H1 (cell line): Measurements from ENCODE around the gene PSME4. TPM values are rescaled to one million over a fixed set of nuclear protein-coding genes. Genes with fewer than 3 reads are reported as not detected.

Experiments
- RFX5 ChIP-seq: IDR thresholded peaks from 2 replicates; pipeline ENCODE4 v1.6.1; 2011; ENCODE audit warnings: low read depth, low read length, improper control_type of control experiment, borderline replicate concordance
- polyA plus RNA-seq, 7 experiments: library from polyadenylated mRNA; depleted of rRNA in 3 of 7; stranded (reverse) in 5 of 7; unstranded in 2 of 7; fragments of >200 nt in 5 of 7; fragments of 200-250 nt in 2 of 7; gene quantifications; 1 replicate in 5 of 7; 2 replicates in 1 of 7; 4 replicates in 1 of 7; pipeline versions ENCODE4 v1.2.1 to v1.2.3, GENCODE V29; 2011 to 2013; ENCODE audit warnings: missing spikeins in 2 of 7, mixed read lengths in 2 of 7
- total RNA-seq: library from RNA; stranded (reverse); fragmentation: NEBNext Ultra II Directional; extraction: Animal tissue kit (Norgen Biotek cat#: 25700); gene quantifications from 2 replicates; pipeline ENCODE4 v1.2.1, GENCODE V29; 2021
- TF ChIP-seq, protein P1 (sequence below), 3 experiments: IDR thresholded peaks; 1 replicate in 2 of 3; 2 replicates in 1 of 3; pipeline versions ENCODE4 v1.5.1 to v1.6.1; 2011; ENCODE audit warnings: low read length in 3 of 3, mild to moderate bottlenecking in 3 of 3, inconsistent platforms in 2 of 3, low read depth in 1 of 3, moderate library complexity in 1 of 3; ENCODE audit not compliant: insufficient read depth in 1 of 3; ENCODE audit errors: control extremely low read depth in 1 of 3

Gene PSME4
- total and polyA plus RNA-seq, 2 of the 8 experiments (the other 6 are each of a cell fraction or from before 2014, with no cell fraction given) = 42.2 to 116 TPM

DNA sequence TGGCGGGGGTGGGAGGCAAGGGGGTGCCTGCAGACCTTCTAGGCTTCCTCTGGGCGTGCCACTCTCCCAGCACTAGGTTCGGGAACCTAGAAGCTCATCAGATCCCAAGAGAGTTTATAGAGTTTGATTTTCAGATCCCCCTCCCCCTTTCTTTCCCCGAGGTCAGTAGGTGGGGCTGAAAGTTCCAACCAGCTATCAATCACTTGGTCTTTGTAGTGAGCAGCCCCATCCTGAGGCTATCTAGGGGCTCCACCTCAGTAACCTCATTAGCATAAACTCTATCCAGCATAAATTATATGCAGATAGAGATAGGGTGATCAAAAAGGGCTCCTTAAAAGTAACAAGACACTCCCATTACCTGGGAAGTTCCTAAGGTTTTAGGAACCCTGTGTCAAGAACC lies 151.2 kb downstream of the PSME4 start (continued):
- TF ChIP-seq RFX5 = no peak
- TF ChIP-seq, protein P1, sequence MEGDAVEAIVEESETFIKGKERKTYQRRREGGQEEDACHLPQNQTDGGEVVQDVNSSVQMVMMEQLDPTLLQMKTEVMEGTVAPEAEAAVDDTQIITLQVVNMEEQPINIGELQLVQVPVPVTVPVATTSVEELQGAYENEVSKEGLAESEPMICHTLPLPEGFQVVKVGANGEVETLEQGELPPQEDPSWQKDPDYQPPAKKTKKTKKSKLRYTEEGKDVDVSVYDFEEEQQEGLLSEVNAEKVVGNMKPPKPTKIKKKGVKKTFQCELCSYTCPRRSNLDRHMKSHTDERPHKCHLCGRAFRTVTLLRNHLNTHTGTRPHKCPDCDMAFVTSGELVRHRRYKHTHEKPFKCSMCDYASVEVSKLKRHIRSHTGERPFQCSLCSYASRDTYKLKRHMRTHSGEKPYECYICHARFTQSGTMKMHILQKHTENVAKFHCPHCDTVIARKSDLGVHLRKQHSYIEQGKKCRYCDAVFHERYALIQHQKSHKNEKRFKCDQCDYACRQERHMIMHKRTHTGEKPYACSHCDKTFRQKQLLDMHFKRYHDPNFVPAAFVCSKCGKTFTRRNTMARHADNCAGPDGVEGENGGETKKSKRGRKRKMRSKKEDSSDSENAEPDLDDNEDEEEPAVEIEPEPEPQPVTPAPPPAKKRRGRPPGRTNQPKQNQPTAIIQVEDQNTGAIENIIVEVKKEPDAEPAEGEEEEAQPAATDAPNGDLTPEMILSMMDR (IDR thresholded peaks at IDR 0.05; ENCODE audit: control extremely low read depth in 1 of 3, insufficient read depth in 1 of 3, low read depth in 1 of 3, low read length in 3 of 3) = no peak
